ENCODE measurements around the gene BICC1. TPM values are rescaled to one million over a fixed set of nuclear protein-coding genes. Genes with fewer than 3 reads are reported as not detected.

Gene BICC1
- total and polyA plus RNA-seq, 2 of the 4 experiments (the other 2 are of a cell fraction) = 5.7 to 42.5 TPM

DNA sequence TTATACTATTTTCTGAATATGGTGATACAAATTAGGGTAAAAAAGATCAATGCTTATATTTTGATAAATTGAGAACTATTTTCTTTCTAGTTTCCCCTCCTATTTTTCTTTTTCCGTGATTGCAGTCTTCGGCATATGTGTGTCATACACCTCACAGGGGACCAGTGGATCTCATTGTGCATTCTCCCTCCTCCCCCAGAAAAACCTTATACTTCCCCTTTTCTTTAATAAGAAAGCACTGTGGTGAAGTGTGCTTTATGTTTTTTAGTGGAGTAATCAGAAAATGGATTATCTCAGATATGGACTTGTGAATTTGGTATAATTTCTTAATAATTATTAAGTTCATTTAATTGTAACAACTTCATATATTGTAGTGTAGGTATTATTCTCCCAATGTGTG lies 72.8 kb downstream of the BICC1 start:
- CTCF ChIA-PET = no interaction called here
- intact Hi-C loops (cut with micrococcal nuclease) = no loop called here

More for the DNA sequence above, 72.8 kb downstream of the BICC1 start:
- Histone ChIP-seq H3K56ac (ENCODE audit: extremely low read depth, insufficient read depth, low read length) (no peak overlapping the region), H3K79me1 (ENCODE audit: low read depth in 1 of 2, low read length in 2 of 2) (peaks cover 18 to 56% of the 10 kb centered on the region in 2 experiments), H2AFZ (replicated peaks; ENCODE audit: low read length, poor library complexity) (no peak overlapping the region), H3K36me3 (ENCODE audit: control insufficient read depth, insufficient read depth, low read length) (peaks cover 5% of the 10 kb centered on the region), H2BK120ac (ENCODE audit: low read depth, low read length) (no peak overlapping the region), H4K91ac (ENCODE audit: insufficient read depth, low read depth, low read length) (no peak overlapping the region), H3K4me2 (ENCODE audit: low read depth, low read length) (no peak overlapping the region), H3K9me3 (ENCODE audit: control insufficient read depth, insufficient read depth, low read length) (0 out of 2 replicates have a peak, but pooled peaks cover 2% of the 10 kb centered on the region), H3K4ac (ENCODE audit: low read depth, low read length) (no peak overlapping the region), H3K14ac (replicated peaks; ENCODE audit: low read depth, low read length) (no peak overlapping the region), H3K27me3 (ENCODE audit: control insufficient read depth, insufficient read depth, low read length) (no peaks in the 10 kb centered on the region), H2AK5ac (ENCODE audit: low read depth, low read length) (no peak overlapping the region), H3K4me3 (ENCODE audit: insufficient read depth, low read depth, low read length) (no peak overlapping the region), H4K8ac (ENCODE audit: low read depth in 2 of 2, low read length in 2 of 2) (no peak overlapping the region), H2BK15ac (ENCODE audit: low read depth, low read length) (no peak overlapping the region), H3K9me1 (ENCODE audit: insufficient read depth, low read length) (peaks cover 12% of the 10 kb centered on the region), H2BK20ac (ENCODE audit: low read depth, low read length) (no peak overlapping the region), H3K27ac (ENCODE audit: insufficient read depth, low read length) (no peak overlapping the region), H2BK5ac (ENCODE audit: low read depth, low read length, poor library complexity, severe bottlenecking) (no peak overlapping the region), H4K20me1 (ENCODE audit: insufficient read depth, low read length) (peaks cover 23% of the 10 kb centered on the region; the same call in 1 of the 2 replicates), H3K9ac (ENCODE audit: low read depth, low read length) (no peak overlapping the region), H2AK9ac (replicated peaks; ENCODE audit: low read depth, low read length, poor library complexity) (no peak overlapping the region), H4K5ac (ENCODE audit: low read depth, low read length) (no peak overlapping the region), H3K23ac (ENCODE audit: low read depth, low read length) (no peak overlapping the region), H3K18ac (ENCODE audit: low read depth, low read length) (no peak overlapping the region), H3K4me1 (ENCODE audit: control insufficient read depth, insufficient read depth, low read length) (peaks cover 2% of the 10 kb centered on the region; the same call in 1 of the 2 replicates)
- dilution Hi-C loops (cut with HindIII; ENCODE audit: low sequenced_read_pairs, unreplicated experiment) (no loop called here), in situ Hi-C loops (cut with MboI; ENCODE audit: low sequenced_read_pairs) (no loop called here)
- POLR2A ChIA-PET (ENCODE audit: unreplicated experiment) = no interaction called here
- BruUV-seq (replicated peaks) = no TSS peak
- TF ChIP-seq, protein P1, sequence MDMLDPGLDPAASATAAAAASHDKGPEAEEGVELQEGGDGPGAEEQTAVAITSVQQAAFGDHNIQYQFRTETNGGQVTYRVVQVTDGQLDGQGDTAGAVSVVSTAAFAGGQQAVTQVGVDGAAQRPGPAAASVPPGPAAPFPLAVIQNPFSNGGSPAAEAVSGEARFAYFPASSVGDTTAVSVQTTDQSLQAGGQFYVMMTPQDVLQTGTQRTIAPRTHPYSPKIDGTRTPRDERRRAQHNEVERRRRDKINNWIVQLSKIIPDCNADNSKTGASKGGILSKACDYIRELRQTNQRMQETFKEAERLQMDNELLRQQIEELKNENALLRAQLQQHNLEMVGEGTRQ (IDR thresholded peaks at IDR 0.05; ENCODE audit: low read depth, low read length) = no peak
- TF ChIP-seq ELK1 (IDR thresholded peaks at IDR 0.05; ENCODE audit: borderline replicate concordance, low read depth, low read length) (no peak), CTCF (conservative IDR thresholded peaks at IDR 0.05; ENCODE audit: low read depth, low read length) (no peak), RAD21 (IDR thresholded peaks at IDR 0.05; ENCODE audit: low read length) (no peak), FOS (IDR thresholded peaks at IDR 0.05; ENCODE audit: low read depth, low read length) (no peak), BHLHE40 (IDR thresholded peaks at IDR 0.05; ENCODE audit: low read depth, low read length) (no peak), SMC3 (IDR thresholded peaks at IDR 0.05; ENCODE audit: low read depth, low read length) (no peak), CHD1 (IDR thresholded peaks at IDR 0.05; ENCODE audit: low read depth, low read length) (no peak), POLR2A (IDR thresholded peaks at IDR 0.05; ENCODE audit: low read depth, low read length) (no peak), MXI1 (IDR thresholded peaks at IDR 0.05; ENCODE audit: borderline replicate concordance, low read depth, low read length) (no peak)
- DNase-seq = no peak
- ATAC-seq (ENCODE audit: low read depth) = no peak
- WGBS, 2 experiments (ENCODE audit: extremely low coverage in 2 of 2, insufficient read length in 1 of 2) = no CpG with 5 or more reads among the region's 2 CpGs

All from IMR-90 (cell line).